Measurements from ENCODE around the gene FAHD1. TPM values are rescaled to one million over a fixed set of nuclear protein-coding genes. Genes with fewer than 3 reads are reported as not detected.

The FAHD1 gene
- 18.6 and 20.8 TPM in 2 replicates for polyA plus RNA-seq

GRCh38 chr16:1826691-1827573, at the start of gene FAHD1, which contains the start of gene HAGH:
FAHD1 (plus strand) TSS chr16:1827206; CDS start chr16:1827239, 33 bp downstream.
HAGH (minus strand) TSS chr16:1826825; CDS start chr16:1826787, 38 bp downstream.

DNA sequence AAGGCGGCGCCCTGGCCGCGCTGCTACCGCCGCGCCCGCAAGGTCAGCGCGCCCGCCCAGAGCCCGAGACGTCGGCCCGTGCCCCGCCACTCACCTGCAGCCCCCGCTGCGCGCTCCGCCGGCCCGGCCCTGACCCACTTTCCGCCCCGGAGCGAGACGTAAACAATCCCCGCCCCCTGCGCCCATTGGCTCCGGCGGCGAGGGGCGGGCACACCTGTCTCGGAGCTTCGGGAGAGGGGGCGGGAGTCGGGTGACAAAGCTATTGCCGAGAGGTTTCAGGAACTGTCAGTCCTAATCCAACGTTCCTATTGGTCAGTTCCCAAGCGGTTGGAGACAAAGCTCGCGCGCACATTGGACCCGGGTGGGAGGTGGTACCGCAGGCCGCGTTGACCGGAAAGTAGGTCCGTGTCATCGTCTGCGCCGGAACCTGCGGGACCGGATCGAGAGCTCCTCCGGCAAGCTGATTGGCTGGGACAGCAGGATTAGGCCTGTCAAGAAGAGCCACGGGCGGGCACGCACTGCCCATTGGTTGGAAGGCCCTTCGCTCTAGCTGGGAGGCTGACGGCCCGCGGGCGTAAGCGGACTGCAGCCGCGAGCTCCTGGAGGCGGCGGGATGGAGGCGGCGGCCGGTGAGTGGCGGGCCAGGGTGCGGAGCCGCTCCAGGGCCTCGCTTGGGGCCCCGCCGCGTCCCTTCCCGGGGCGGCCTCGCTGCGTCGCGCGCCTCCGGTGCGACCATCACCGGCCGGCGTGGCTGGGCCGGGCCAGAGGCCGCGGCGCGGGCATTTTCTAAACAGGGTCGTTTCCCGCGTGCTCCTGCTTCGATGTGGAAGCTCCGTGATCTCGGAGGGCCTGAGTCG, 44.4 kb upstream of the FAHD1 start, which contains the start of the genes NUBP2 and SPSB3:
TSS of gene NUBP2 (plus strand) at position 553 of the 857 bp plus-strand sequence. CDS start at position 614, 61 bp downstream.
TSS of gene SPSB3 (minus strand) at position 164 of the 857 bp plus-strand sequence. CDS start 1,088 bp downstream, outside the sequence.

DNA sequence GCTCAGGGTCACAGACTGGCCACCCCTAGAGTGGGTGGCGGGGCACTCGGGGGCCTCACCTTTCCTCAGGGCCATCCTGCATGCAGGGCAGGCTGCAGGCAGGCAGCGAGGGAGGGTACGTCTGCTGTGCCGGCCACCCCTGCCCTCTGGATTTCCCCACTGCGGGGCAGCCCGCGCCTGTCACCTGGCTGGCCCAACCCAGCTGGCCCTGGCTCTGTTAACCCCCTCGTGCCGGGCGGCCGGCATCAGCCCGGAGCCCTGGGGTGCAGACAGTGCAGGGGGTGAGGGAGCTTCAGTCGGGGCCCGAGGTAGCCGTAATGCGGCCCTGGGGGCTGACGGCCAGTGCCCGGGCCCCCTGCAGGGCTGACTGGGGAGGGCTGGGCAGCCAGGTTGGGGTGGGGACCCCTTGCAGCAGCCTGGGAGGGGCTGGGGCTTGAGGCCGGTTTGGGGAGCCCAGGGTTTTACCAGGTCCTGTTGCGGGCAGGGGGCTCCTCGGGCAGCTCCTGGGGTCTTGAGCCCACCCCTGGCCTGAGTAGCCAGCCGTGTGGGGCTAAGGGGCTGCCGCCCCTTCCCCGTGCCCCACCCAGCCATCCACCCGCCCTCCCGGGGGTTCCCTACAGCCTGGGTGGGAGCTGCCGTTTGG, 33.3 kb upstream of the FAHD1 start, which contains the start of gene IGFALS:
TSS of gene IGFALS (minus strand) at position 128 of the 643 bp plus-strand sequence. CDS start at position 75, 53 bp downstream.

GRCh38 chr16:1871974-1872635, 45.1 kb downstream of the FAHD1 start, which contains the start of gene MEIOB:
MEIOB (minus strand) TSS chr16:1872164; CDS start chr16:1868175, 3,989 bp downstream.

Other genes with a start within 250 kb of the FAHD1 start
- 0.13 and 0.50 TPM in 2 replicates for gene IFT140, start 215.1 kb upstream of the FAHD1 start, polyA plus RNA-seq
- gene CRAMP1, start 214.8 kb upstream of the FAHD1 start, polyA plus RNA-seq = 0.43 and 1.4 TPM in 2 replicates
- 1.5 and 3.5 TPM in 2 replicates for gene JPT2, start 148.9 kb upstream of the FAHD1 start, polyA plus RNA-seq
- gene MAPK8IP3, start 121.0 kb upstream of the FAHD1 start, polyA plus RNA-seq = 0.57 and 0.75 TPM in 2 replicates
- gene NME3, start 55.7 kb upstream of the FAHD1 start, polyA plus RNA-seq = 23.9 and 25.4 TPM in 2 replicates
- not detected in 2 replicates for gene EME2, start 54.4 kb upstream of the FAHD1 start, polyA plus RNA-seq
- gene MRPS34, start 54.1 kb upstream of the FAHD1 start, polyA plus RNA-seq = 18.2 and 21.2 TPM in 2 replicates
- gene SPSB3, start 44.6 kb upstream of the FAHD1 start, polyA plus RNA-seq = 1.1 and 4.5 TPM in 2 replicates
- 5.2 and 6.6 TPM in 2 replicates for gene NUBP2, start 44.2 kb upstream of the FAHD1 start, polyA plus RNA-seq
- not detected in 2 replicates for gene IGFALS, start 33.5 kb upstream of the FAHD1 start, polyA plus RNA-seq
- gene HAGH, start 381 bp upstream of the FAHD1 start, polyA plus RNA-seq = 42.1 and 49.0 TPM in 2 replicates
- not detected in 2 replicates for gene MEIOB, start 45.0 kb downstream of the FAHD1 start, polyA plus RNA-seq
- not detected in 2 replicates for gene HS3ST6, start 91.2 kb downstream of the FAHD1 start, polyA plus RNA-seq
- gene MSRB1, start 116.0 kb downstream of the FAHD1 start, polyA plus RNA-seq = 0.78 and 0.87 TPM in 2 replicates
- not detected in 2 replicates for gene RPL3L, start 127.5 kb downstream of the FAHD1 start, polyA plus RNA-seq
- gene NDUFB10, start 132.3 kb downstream of the FAHD1 start, polyA plus RNA-seq = 199 and 231 TPM in 2 replicates
- gene RPS2, start 137.6 kb downstream of the FAHD1 start, polyA plus RNA-seq = 110 and 121 TPM in 2 replicates
- not detected in 2 replicates for gene RNF151, start 139.7 kb downstream of the FAHD1 start, polyA plus RNA-seq
- 1.8 and 5.1 TPM in 2 replicates for gene TBL3, start 144.8 kb downstream of the FAHD1 start, polyA plus RNA-seq
- gene NOXO1, start 154.3 kb downstream of the FAHD1 start, polyA plus RNA-seq = not detected in 2 replicates
- 1.4 and 2.1 TPM in 2 replicates for gene GFER, start 157.0 kb downstream of the FAHD1 start, polyA plus RNA-seq
- gene SYNGR3, start 162.8 kb downstream of the FAHD1 start, polyA plus RNA-seq = 80.6 and 82.4 TPM in 2 replicates
- 0.11 and 0.16 TPM in 2 replicates for gene ZNF598, start 182.6 kb downstream of the FAHD1 start, polyA plus RNA-seq
- gene NPW, start 192.6 kb downstream of the FAHD1 start, polyA plus RNA-seq = not detected in 2 replicates
- gene NHERF2, start 199.7 kb downstream of the FAHD1 start, polyA plus RNA-seq = 1.0 and 1.3 TPM in 2 replicates
- gene NTHL1, start 220.6 kb downstream of the FAHD1 start, polyA plus RNA-seq = 8.1 and 19.5 TPM in 2 replicates
- gene TSC2, start 220.8 kb downstream of the FAHD1 start, polyA plus RNA-seq = 31.7 and 32.6 TPM in 2 replicates

Measured in Purkinje cell (primary cell).